BJ (cell line): ENCODE data around the gene SLC25A48. TPM values are rescaled to one million over a fixed set of nuclear protein-coding genes. Genes with fewer than 3 reads are reported as not detected.

Experiments used
- CTCF ChIA-PET: fragments of 350-600 bp; formaldehyde crosslinking; extraction: SDS; loops from one replicate; lab custom pipeline; 2021; ENCODE audit warnings: antibody characterized with exemption, inconsistent platforms; lab: Yijun Ruan, JAX
- POLR2A ChIA-PET: fragments of 300-600 bp; sonication (Branson Sonifier 250); formaldehyde crosslinking; extraction: SDS; loops from one replicate; lab custom pipeline; 2021; ENCODE audit warnings: antibody characterized with exemption; lab: Charles Lee
- DNase-seq: peaks from one replicate; pipeline ENCODE4 v3.0.0-alpha.2; 2011; ENCODE audit warnings: low read depth
- H3K27me3 ChIP-seq: 2 replicates; pipeline ENCODE4 v1.6.0; 2011; ENCODE audit warnings: low read length; ENCODE audit not compliant: control insufficient read depth, insufficient read depth
- H3K36me3 ChIP-seq: 2 replicates; pipeline ENCODE4 v1.5.1; 2011; ENCODE audit warnings: low read length; ENCODE audit not compliant: control insufficient read depth, insufficient read depth
- H3K4me3 ChIP-seq: 2 replicates; pipeline ENCODE4 v1.5.1; 2011; ENCODE audit warnings: low read depth, mild to moderate bottlenecking, control low read depth, low read length
- polyA plus RNA-seq: library from polyadenylated mRNA; depleted of rRNA; stranded (reverse); fragments of >200 nt; gene quantifications from 2 replicates; pipeline ENCODE4 v1.2.3, GENCODE V29; 2011
- TF ChIP-seq, protein P1 (sequence below): IDR thresholded peaks from 2 replicates; pipeline ENCODE4 v1.5.1; 2011; ENCODE audit warnings: low read depth, mild to moderate bottlenecking, control low read depth, inconsistent platforms, low read length, moderate library complexity; ENCODE audit not compliant: insufficient read depth

SLC25A48 gene
- polyA plus RNA-seq, 1 experiment = not detected

DNA sequence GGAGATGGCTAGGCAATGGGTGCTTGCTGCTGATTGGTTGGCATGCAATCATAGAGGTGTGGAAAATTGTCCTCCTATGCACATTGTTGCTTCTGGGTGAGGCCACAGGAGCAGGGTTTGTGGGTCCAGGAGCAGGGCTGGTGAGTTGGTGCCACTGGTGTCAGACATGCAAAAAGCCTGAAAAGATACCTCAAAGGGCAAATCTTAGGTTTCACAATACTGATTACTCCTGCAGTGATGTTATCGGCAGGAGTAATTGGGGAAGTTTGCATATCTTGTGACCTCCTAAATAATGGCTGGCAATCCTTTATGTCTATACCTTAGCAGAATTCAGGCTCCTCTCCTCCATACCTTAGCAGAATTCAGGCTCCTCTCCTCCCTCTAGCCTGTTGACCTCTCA lies 25.2 kb downstream of the SLC25A48 start:
- no peak overlapping the region for H3K4me3 ChIP-seq
- no peak for DNase-seq
- H3K36me3 ChIP-seq = no peaks in the 10 kb centered on the region
- CTCF ChIA-PET = no interaction called here
- TF ChIP-seq, protein P1, sequence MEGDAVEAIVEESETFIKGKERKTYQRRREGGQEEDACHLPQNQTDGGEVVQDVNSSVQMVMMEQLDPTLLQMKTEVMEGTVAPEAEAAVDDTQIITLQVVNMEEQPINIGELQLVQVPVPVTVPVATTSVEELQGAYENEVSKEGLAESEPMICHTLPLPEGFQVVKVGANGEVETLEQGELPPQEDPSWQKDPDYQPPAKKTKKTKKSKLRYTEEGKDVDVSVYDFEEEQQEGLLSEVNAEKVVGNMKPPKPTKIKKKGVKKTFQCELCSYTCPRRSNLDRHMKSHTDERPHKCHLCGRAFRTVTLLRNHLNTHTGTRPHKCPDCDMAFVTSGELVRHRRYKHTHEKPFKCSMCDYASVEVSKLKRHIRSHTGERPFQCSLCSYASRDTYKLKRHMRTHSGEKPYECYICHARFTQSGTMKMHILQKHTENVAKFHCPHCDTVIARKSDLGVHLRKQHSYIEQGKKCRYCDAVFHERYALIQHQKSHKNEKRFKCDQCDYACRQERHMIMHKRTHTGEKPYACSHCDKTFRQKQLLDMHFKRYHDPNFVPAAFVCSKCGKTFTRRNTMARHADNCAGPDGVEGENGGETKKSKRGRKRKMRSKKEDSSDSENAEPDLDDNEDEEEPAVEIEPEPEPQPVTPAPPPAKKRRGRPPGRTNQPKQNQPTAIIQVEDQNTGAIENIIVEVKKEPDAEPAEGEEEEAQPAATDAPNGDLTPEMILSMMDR = no peak
- POLR2A ChIA-PET = no interaction called here
- H3K27me3 ChIP-seq = no peaks in the 10 kb centered on the region; the same call in 1 of the 2 replicates

DNA sequence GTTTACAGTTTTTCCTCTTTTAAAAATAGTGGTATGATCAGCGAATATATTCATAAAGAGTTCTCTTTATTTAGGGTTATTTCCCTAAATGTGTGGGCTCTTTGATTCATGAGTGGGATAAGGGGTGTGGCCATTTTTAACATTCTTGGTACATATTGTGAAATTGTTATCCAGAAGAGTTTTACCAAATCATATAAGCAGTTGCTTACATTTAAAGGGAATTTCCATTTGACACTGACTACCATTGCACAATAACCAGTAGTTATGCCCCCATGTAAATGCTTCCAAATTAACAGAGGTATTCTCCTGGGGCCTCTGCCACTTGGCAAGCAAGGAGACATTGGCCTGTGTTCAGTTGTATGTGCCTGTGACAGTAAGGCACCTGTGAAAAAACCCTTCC lies 27.2 kb downstream of the SLC25A48 start:
- TF ChIP-seq, protein P1 = no peak
- H3K27me3 ChIP-seq = no peaks in the 10 kb centered on the region; the same call in 1 of the 2 replicates
- H3K36me3 ChIP-seq = no peaks in the 10 kb centered on the region
- no peak overlapping the region for H3K4me3 ChIP-seq
- DNase-seq = no peak
- CTCF ChIA-PET = interaction anchor here (0.8 to 0.9 kb wide), 2 partner anchors 14 to 350 kb away, joined by 3 read pairs; no protein-coding TSS in a partner anchor
- POLR2A ChIA-PET = no interaction called here

DNA sequence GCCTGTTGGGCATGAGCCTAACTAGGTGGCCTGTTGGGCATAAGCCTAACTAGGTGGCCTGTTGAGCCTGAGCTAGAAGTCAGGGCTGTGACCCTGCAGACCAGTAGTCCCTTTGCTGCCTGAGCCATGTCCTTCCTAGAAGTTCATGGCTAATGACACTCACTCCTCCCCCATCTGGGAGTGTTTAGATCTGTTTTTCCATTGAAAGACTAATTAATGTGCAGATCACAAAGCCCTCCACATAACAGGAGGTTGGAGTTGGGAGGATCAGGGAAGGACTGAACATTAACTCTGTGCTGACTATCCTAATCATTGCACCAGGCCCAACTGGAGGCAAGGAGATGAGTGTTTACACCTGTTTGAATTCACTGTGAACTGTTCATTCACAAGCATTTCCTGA lies 27.6 kb downstream of the SLC25A48 start:
- H3K36me3 ChIP-seq = no peaks in the 10 kb centered on the region

DNA sequence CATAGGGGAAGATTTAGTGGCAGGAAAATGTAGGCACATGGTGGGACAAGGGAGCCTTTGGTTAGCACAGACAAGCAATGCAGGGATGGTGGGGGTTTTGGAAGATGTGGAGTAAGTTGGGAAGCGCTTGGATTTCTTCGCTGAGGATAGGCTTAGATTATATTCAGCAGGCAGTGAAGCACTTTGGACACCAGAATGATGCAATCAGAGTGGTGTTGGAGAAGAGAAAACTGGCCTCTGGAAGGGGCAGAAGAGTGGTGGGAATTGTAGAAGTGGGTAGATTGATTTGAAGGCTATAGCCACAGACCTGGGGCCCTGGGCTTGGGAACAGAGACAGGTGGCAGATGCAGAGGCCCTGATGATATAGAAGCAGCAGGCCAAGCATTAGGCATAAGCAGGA lies 28.3 kb downstream of the SLC25A48 start:
- Histone ChIP-seq H3K27me3 (no peaks in the 10 kb centered on the region; the same call in 1 of the 2 replicates), H3K4me3 (no peak overlapping the region), H3K36me3 (no peaks in the 10 kb centered on the region)
- ChIA-PET POLR2A (no interaction called here), CTCF (no interaction called here)
- TF ChIP-seq, protein P1 = no peak
- no peak for DNase-seq

More for the DNA sequence above, 27.6 kb downstream of the SLC25A48 start:
- DNase-seq = no peak
- ChIA-PET POLR2A (no interaction called here), CTCF (no interaction called here)
- Histone ChIP-seq H3K4me3 (no peak overlapping the region), H3K27me3 (no peaks in the 10 kb centered on the region; the same call in 1 of the 2 replicates)
- TF ChIP-seq, protein P1 = no peak

DNA sequence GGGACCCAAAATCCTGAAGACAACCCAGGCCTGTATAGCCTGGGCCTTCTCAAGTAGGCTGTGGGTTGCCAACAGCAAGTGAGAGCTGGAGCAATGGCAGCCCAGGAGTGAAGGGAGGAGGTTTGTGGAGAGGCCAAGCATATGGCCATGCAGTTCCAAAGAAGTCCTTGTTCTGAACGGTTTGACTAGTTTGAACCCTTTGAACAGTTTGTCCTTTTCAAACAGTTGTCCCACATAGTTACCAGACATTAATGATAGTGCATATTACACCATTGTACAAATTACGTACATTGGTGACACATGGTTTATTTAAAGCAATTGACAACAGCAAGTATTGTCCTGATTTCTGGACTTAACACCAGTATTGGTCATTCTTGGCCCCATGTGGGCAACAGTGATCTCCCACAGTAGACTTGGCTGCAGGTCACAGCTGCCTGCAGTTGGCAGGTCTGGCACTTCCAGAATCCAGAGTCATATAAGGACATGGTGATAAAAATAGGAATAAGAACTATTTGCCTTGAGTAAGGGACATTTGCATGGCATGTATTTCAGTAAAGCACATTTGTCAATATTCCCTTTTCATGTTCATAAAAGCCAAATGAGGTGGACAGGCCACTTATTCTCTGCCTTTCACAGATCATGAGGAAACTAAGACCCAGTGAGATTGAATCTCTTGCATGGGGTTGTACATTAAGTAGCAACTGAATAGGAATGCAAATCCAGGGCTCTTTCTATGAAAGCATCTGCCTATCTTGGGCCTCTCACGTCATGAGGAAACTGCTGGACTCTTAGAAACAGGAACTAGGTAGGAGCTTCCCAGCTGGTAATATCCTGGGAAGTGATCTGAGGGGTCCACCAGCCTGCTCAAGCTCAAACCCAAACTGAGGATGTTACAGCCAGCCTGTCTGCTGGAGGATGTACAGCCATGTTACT lies 30.3 kb downstream of the SLC25A48 start:
- Histone ChIP-seq H3K4me3 (no peak overlapping the region), H3K27me3 (peaks cover 1% of the 10 kb centered on the region; the same call in 1 of the 2 replicates), H3K36me3 (no peaks in the 10 kb centered on the region)
- CTCF ChIA-PET = no interaction called here
- POLR2A ChIA-PET = no interaction called here
- DNase-seq = no peak
- TF ChIP-seq, protein P1 = no peak
